GM23338 (cell line): ENCODE results near the gene SMARCC2. TPM values are rescaled to one million over a fixed set of nuclear protein-coding genes. Genes with fewer than 3 reads are reported as not detected.

Experiments
- ATAC-seq: fragments of 200-7000 bp; cut with Tn5 transposase; 3 replicates; pipeline ENCODE4 v1.9.1; 2020
- DNase-seq: peaks from one replicate; pipeline ENCODE4 v3.0.0-alpha.2; 2015; ENCODE audit warnings: low spot score
- H2AFZ ChIP-seq: fragments of 200-600 bp; sonication (generic); 2 replicates; pipeline ENCODE4 v1.8.0; 2016; ENCODE audit warnings: antibody characterized with exemption, mild to moderate bottlenecking, moderate library complexity
- H3F3A ChIP-seq: fragments of 200-600 bp; sonication (generic); replicated peaks from 2 replicates; pipeline ENCODE4 v1.8.0; 2017; ENCODE audit warnings: antibody characterized with exemption, mixed run types, low read depth
- H3K27ac ChIP-seq: fragments of 200-600 bp; sonication (generic); 2 replicates; pipeline ENCODE4 v1.6.1; 2016; ENCODE audit warnings: low read depth
- H3K27me3 ChIP-seq: fragments of 200-600 bp; sonication (generic); 2 replicates; pipeline ENCODE4 v1.8.0; 2016; ENCODE audit warnings: mild to moderate bottlenecking, mixed run types, moderate library complexity; ENCODE audit not compliant: insufficient read depth
- H3K36me3 ChIP-seq: fragments of 200-600 bp; sonication (generic); 2 replicates; pipeline ENCODE4 v1.8.0; 2016; ENCODE audit warnings: mild to moderate bottlenecking; ENCODE audit not compliant: insufficient read depth
- H3K4me1 ChIP-seq: fragments of 200-600 bp; sonication (generic); 2 replicates; pipeline ENCODE4 v1.8.0; 2016; ENCODE audit warnings: mild to moderate bottlenecking, moderate library complexity; ENCODE audit not compliant: insufficient read depth
- H3K4me2 ChIP-seq: fragments of 200-600 bp; sonication (generic); 2 replicates; pipeline ENCODE4 v1.7.1; 2017; ENCODE audit warnings: mixed run types
- H3K4me3 ChIP-seq: fragments of 200-600 bp; sonication (generic); 2 replicates; pipeline ENCODE4 v1.6.1; 2016; ENCODE audit warnings: mixed run types
- H3K79me2 ChIP-seq: fragments of 200-600 bp; sonication (generic); replicated peaks from 2 replicates; pipeline ENCODE4 v1.8.0; 2017; ENCODE audit warnings: mild to moderate bottlenecking; ENCODE audit not compliant: insufficient read depth
- H3K9me2 ChIP-seq: fragments of 200-600 bp; sonication (generic); 2 replicates; pipeline ENCODE4 v1.8.0; 2017; ENCODE audit not compliant: insufficient read depth
- H4K20me1 ChIP-seq: fragments of 200-600 bp; sonication (generic); replicated peaks from 2 replicates; pipeline ENCODE4 v1.8.0; 2017; ENCODE audit warnings: mild to moderate bottlenecking; ENCODE audit not compliant: insufficient read depth
- H3K27ac Mint-ChIP-seq: 2 replicates; pipeline ENCODE4 v1.8.0; 2020; ENCODE audit warnings: inconsistent platforms, mild to moderate bottlenecking, moderate library complexity, mixed read lengths
- H3K27me3 Mint-ChIP-seq: 3 replicates; pipeline ENCODE4 v1.8.0; 2022; ENCODE audit warnings: low read depth, mild to moderate bottlenecking, moderate library complexity, mixed read lengths, inconsistent platforms; ENCODE audit not compliant: insufficient read depth, poor library complexity
- H3K36me3 Mint-ChIP-seq: 3 replicates; pipeline ENCODE4 v1.8.0; 2021; ENCODE audit warnings: low read depth, mild to moderate bottlenecking, inconsistent platforms, moderate library complexity, mixed read lengths
- H3K4me1 Mint-ChIP-seq: 3 replicates; pipeline ENCODE4 v1.8.0; 2020; ENCODE audit warnings: mild to moderate bottlenecking, inconsistent platforms, mixed read lengths
- H3K4me3 Mint-ChIP-seq: 3 replicates; pipeline ENCODE4 v1.8.0; 2021; ENCODE audit warnings: moderate library complexity, mild to moderate bottlenecking, inconsistent platforms, mixed read lengths
- H3K9me3 Mint-ChIP-seq: 3 replicates; pipeline ENCODE4 v1.8.0; 2020; ENCODE audit warnings: moderate library complexity, mild to moderate bottlenecking, inconsistent platforms, mixed read lengths
- CREB1 ChIP-seq: fragments of 250-450 bp; sonication (Bioruptor Pico); IDR thresholded peaks from 2 replicates; pipeline ENCODE4 v1.5.0; 2020; ENCODE audit warnings: low read depth, mild to moderate bottlenecking, moderate library complexity
- ETS1 ChIP-seq: IDR thresholded peaks from 2 replicates; pipeline ENCODE4 v1.6.1; 2016; ENCODE audit warnings: antibody characterized with exemption
- EZH2 ChIP-seq: fragments of 200-600 bp; sonication (generic); IDR thresholded peaks from one replicate; pipeline ENCODE4 v1.8.0; 2017; ENCODE audit warnings: antibody characterized with exemption, mild to moderate bottlenecking, low read depth; ENCODE audit not compliant: unreplicated experiment
- EZH2phosphoT487 ChIP-seq: fragments of 200-600 bp; sonication (generic); IDR thresholded peaks from one replicate; pipeline ENCODE4 v1.8.1; 2018; ENCODE audit warnings: antibody characterized with exemption; ENCODE audit not compliant: unreplicated experiment
- JUNB ChIP-seq: IDR thresholded peaks from one replicate; pipeline ENCODE4 v1.6.1; 2016; ENCODE audit warnings: antibody characterized with exemption; ENCODE audit not compliant: unreplicated experiment
- POLR2AphosphoS5 ChIP-seq: IDR thresholded peaks from 2 replicates; pipeline ENCODE4 v1.6.1; 2016; ENCODE audit warnings: antibody characterized with exemption, low read depth
- REST ChIP-seq: IDR thresholded peaks from one replicate; pipeline ENCODE4 v1.6.1; 2018; ENCODE audit warnings: antibody characterized with exemption; ENCODE audit not compliant: unreplicated experiment
- STAT1 ChIP-seq: IDR thresholded peaks from one replicate; pipeline ENCODE4 v1.6.1; 2016; ENCODE audit warnings: antibody characterized with exemption; ENCODE audit not compliant: unreplicated experiment
- ZNF114 ChIP-seq: fragments of 250-450 bp; sonication (Bioruptor Pico); IDR thresholded peaks from 2 replicates; pipeline ENCODE4 v1.5.0; 2020; ENCODE audit warnings: mild to moderate bottlenecking, moderate library complexity
- ZNF331 ChIP-seq: fragments of 250-450 bp; sonication (Bioruptor Pico); IDR thresholded peaks from 2 replicates; pipeline ENCODE4 v1.5.0; 2020; ENCODE audit warnings: low read depth, mild to moderate bottlenecking, moderate library complexity
- ZNF462 ChIP-seq: fragments of 250-450 bp; sonication (Bioruptor Pico); IDR thresholded peaks from 2 replicates; pipeline ENCODE4 v1.5.0; 2020; ENCODE audit warnings: mild to moderate bottlenecking, moderate library complexity
- polyA plus RNA-seq: library from polyadenylated mRNA; unstranded; fragments of >200 nt; fragmentation: Nextera tagmentation; extraction: Ambion mirVana; gene quantifications from 2 replicates; pipeline ENCODE4 v1.2.1, GENCODE V29; 2016
- total RNA-seq: library from RNA; depleted of rRNA; stranded (reverse); fragments of >200 nt; shearing (Covaris generic); gene quantifications from 2 replicates; pipeline ENCODE4 v1.2.3, GENCODE V29; 2014

The SMARCC2 gene
- total and polyA plus RNA-seq, 2 experiments from 2014 or later: 40.4 to 68.3 TPM

GRCh38 chr12:56134897-56135296 is 54.4 kb downstream of the SMARCC2 start:
- peaks cover 58% of the 10 kb centered on the region for H3K36me3 ChIP-seq
- H3K27me3 Mint-ChIP-seq: peaks cover under 1% of the 10 kb centered on the region
- no peaks in the 10 kb centered on the region for H3K9me2 ChIP-seq
- TF ChIP-seq STAT1 (no peak), EZH2phosphoT487 (no peak), ZNF331 (CRISPR knock-in tag) (no peak)
- DNase-seq (no peak), ATAC-seq (no peak)
- H2AFZ ChIP-seq: no peak overlapping the region
- peaks cover 13% of the 10 kb centered on the region for H3K79me2 ChIP-seq
- no peak overlapping the region for H3K4me2 ChIP-seq
- no peaks in the 10 kb centered on the region; the same call in 1 of the 2 replicates for H3F3A ChIP-seq
- H3K27ac Mint-ChIP-seq: no peak overlapping the region
- no peaks in the 10 kb centered on the region for H3K9me3 Mint-ChIP-seq
- H3K4me1 Mint-ChIP-seq: peaks cover 5% of the 10 kb centered on the region; the same call in 2 of the 3 replicates
- H3K27ac ChIP-seq: no peak overlapping the region
- no peaks in the 10 kb centered on the region for H3K27me3 ChIP-seq
- H3K4me3 ChIP-seq: no peak overlapping the region
- H4K20me1 ChIP-seq: peaks cover 13% of the 10 kb centered on the region; the same call in 1 of the 2 replicates
- H3K36me3 Mint-ChIP-seq: peaks cover 92% of the 10 kb centered on the region
- H3K4me1 ChIP-seq: peaks cover 1% of the 10 kb centered on the region; the same call in 1 of the 2 replicates
- H3K4me3 Mint-ChIP-seq: no peak overlapping the region

- Histone ChIP-seq H3K4me3 (no peak overlapping the region), H3K9me2 (no peaks in the 10 kb centered on the region), H4K20me1 (peaks cover 13% of the 10 kb centered on the region; the same call in 1 of the 2 replicates), H3K4me1 (peaks cover 17% of the 10 kb centered on the region), H3K79me2 (peaks cover 21% of the 10 kb centered on the region), H2AFZ (no peak overlapping the region), H3F3A (no peaks in the 10 kb centered on the region; the same call in 1 of the 2 replicates), H3K36me3 (peaks cover 30% of the 10 kb centered on the region), H3K27ac (no peak overlapping the region), H3K4me2 (no peak overlapping the region), H3K27me3 (no peaks in the 10 kb centered on the region)
- peak overlapping the region; percentile 4; the same call in 2 of the 3 replicates for H3K4me3 Mint-ChIP-seq
- ATAC-seq: no peak
- no peaks in the 10 kb centered on the region for H3K9me3 Mint-ChIP-seq
- peaks cover 30% of the 10 kb centered on the region for H3K4me1 Mint-ChIP-seq
- H3K27me3 Mint-ChIP-seq: peaks cover 3% of the 10 kb centered on the region
- DNase-seq: no peak
- H3K27ac Mint-ChIP-seq: no peak overlapping the region
- peaks cover 55% of the 10 kb centered on the region for H3K36me3 Mint-ChIP-seq
- no peak for TF ChIP-seq EZH2phosphoT487
- no peak for TF ChIP-seq ZNF462
- TF ChIP-seq CREB1 (CRISPR knock-in tag): no peak
- no peak for TF ChIP-seq ZNF331 (CRISPR knock-in tag)
- no peak for TF ChIP-seq EZH2
- TF ChIP-seq ETS1: no peak
- TF ChIP-seq ZNF114 (CRISPR knock-in tag): no peak
- no peak for TF ChIP-seq POLR2AphosphoS5
- TF ChIP-seq JUNB: no peak
- TF ChIP-seq REST: no peak
Measured at GRCh38 chr12:56130876-56131275, 58.4 kb downstream of the SMARCC2 start.
